RPMI7951 (cell line): ENCODE data around the gene KRTAP2-4. TPM values are rescaled to one million over a fixed set of nuclear protein-coding genes. Genes with fewer than 3 reads are reported as not detected.
"Not testable (repeated sequence)": the region's sequence is repeated elsewhere in the genome, so short reads cannot be mapped to it uniquely, and the experiment has no call there.

Source experiments
- DNase-seq: peaks from one replicate; pipeline ENCODE4 v3.0.0-alpha.2; 2012; ENCODE audit warnings: low read depth
- total RNA-seq: library from RNA; depleted of rRNA; stranded (reverse); fragments of >200 nt; shearing (Covaris generic); gene quantifications from 2 replicates; pipeline ENCODE4 v1.2.3, GENCODE V29; 2014; rRNA removed

Gene KRTAP2-4
- total RNA-seq, 1 experiment from 2014 or later, result not detected

DNA sequence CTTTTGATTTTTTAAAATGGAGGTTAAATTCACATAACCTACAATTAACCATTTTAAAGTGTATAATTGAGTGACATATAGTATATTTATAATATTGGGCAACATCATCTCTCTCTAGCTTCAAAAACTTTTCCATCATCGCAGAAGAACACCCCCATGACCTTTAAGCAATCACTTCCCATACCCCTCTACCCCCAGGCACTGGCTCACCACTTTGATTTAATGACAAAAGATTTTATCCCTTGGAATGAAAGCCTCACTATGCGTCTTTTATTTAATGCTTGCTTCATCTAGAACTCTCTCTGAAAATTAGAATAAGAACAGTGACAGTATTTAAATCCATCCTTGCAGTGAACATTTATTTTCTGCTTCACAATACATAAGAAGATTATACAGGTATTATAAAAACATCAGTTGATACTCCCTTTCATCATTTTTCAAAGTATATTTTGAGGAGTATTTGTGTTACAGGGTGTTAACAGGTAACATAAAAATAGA, 27.8 kb downstream of the KRTAP2-4 start:
- DNase-seq, result no peak

GRCh38 chr17:41034346-41034935, 31.2 kb downstream of the KRTAP2-4 start, which contains the start of gene KRTAP1-3:
KRTAP1-3 (minus strand) TSS chr17:41034874; CDS start chr17:41034821, 53 bp downstream.
- DNase-seq, result not testable (repeated sequence)

DNA sequence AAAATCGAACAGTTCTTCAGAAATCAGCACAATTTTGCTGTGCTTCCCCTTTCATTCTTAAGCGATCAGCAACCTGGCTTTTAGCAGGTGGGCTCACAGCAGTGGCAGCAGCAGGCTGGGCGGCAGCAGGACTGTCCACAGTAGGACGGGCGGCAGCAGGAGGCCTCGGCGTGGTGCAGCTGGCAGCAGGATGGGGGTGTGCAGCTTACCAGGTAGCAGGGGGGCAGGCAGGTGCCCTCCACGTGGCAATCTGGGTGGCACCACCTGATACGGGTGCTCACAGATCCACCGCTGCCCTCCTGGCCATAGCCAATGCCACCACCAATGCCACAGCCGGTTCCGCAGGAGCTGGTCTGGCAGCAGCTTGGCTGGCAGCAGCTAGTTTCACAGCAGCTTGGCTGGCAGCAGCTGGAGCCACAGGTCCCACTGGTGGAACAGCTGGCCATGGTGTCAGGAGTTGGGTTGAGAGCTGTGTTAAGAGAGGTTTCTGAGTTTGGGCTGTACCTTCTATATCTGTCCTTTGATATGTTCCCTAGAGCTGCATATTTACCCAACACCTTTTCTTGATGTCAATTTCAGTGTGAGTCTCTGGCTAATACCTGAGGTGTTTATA, 35.9 kb downstream of the KRTAP2-4 start, which contains the start of gene KRTAP1-4:
TSS of gene KRTAP1-4 (minus strand) at position 563 of the 613 bp plus-strand sequence. CDS start at position 446, 117 bp downstream.
- DNase-seq, result no peak

GRCh38 chr17:41026715-41027471, 38.8 kb downstream of the KRTAP2-4 start, which contains the start of gene KRTAP1-5:
KRTAP1-5 (minus strand) TSS chr17:41027208; CDS start chr17:41027155, 53 bp downstream.
- peak; percentile 79 for DNase-seq

DNA sequence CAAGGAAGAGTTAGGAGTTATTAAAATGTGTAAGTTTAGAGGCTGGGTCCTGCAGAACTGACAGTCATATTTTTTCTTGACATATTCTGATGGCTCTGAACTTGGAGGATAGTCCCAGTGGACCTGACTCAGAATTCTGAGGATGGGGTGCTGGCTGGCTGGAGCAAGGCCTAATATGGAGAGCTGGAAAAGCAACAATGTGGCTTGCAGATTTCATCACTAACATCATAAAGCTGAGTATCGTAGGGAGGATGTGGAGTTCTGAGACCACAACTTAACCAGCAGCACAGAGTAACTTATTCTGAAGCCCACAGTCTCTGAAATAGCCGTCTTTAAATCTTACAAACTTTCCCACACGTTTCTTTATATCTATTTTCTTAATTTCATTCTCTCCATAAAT, 41.0 kb downstream of the KRTAP2-4 start:
- DNase-seq, result no peak

GRCh38 chr17:41020336-41020735, 45.3 kb downstream of the KRTAP2-4 start:
- DNase-seq, result no peak

GRCh38 chr17:41019415-41019814, 46.3 kb downstream of the KRTAP2-4 start:
- DNase-seq, result no peak

- DNase-seq, result no peak
Measured at GRCh38 chr17:41018541-41018940, 47.1 kb downstream of the KRTAP2-4 start.

DNA sequence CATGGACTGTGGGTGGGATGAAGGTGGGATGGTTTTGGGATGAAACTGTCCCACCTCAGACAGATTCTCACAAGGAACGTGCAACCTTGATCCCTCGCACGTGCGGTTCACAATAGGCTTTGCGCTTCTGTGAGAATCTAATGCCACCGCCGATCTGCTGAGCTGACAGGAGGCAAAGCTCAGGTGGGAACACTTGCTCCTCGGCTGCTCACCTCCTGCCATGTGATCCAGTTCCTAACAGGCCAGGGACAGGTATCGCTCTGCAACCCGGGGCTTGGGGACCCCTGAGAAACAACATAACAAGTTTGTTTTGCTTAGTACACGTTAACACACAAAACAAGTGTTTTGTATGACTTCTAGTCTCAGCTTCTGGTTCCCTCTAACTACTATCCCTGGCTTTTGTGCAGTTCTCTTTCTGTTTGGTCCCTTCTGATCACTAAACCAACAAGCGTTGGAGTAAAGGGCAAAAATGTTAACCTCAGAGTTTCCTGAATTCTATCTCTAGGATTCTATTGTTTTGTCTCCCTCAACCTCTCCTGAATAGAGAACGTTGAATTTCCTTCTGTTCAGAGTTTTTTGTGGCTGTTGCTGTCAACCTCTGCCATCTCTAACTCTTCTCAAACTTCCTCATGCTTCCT, 49.0 kb downstream of the KRTAP2-4 start:
- no peak for DNase-seq

DNA sequence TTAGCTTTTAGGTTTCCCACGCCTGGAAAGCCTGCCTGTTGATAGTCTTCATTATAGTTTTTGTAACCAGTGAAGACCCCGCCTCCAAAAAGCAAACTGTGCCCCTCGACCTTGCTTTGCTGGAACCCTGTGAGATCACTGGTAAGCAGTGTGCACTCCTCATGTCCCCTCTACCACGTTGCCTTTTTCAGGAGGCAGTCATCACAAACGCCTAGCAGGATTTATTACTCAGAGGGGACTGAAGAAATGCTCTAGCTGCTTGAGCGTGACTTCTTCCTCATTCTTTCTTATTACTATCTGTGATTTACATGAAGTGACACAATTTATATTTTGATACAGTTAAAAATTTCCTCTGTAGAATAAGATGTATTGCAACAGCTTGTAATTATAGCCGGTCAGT, 50.2 kb downstream of the KRTAP2-4 start:
- no peak for DNase-seq

Other genes with a start within 250 kb of the KRTAP2-4 start
- gene KRT10, start 243.3 kb downstream of the KRTAP2-4 start, total RNA-seq, result 19.7 and 26.7 TPM in 2 replicates
- not detected in 2 replicates for gene KRT12, start 198.7 kb downstream of the KRTAP2-4 start, total RNA-seq
- not detected in 2 replicates for gene KRT20, start 180.6 kb downstream of the KRTAP2-4 start, total RNA-seq
- 0.20 TPM in 1 of 2 replicates, not detected in the other for gene KRT23, start 128.2 kb downstream of the KRTAP2-4 start, total RNA-seq
- gene KRT39, start 98.9 kb downstream of the KRTAP2-4 start, total RNA-seq, result 0.24 TPM in 1 of 2 replicates, not detected in the other
- not detected in 2 replicates for gene KRT40, start 81.6 kb downstream of the KRTAP2-4 start, total RNA-seq
- not detected in 2 replicates for gene KRTAP3-3, start 71.7 kb downstream of the KRTAP2-4 start, total RNA-seq
- not detected in 2 replicates for gene KRTAP3-2, start 66.0 kb downstream of the KRTAP2-4 start, total RNA-seq
- not detected in 2 replicates for gene KRTAP3-1, start 56.8 kb downstream of the KRTAP2-4 start, total RNA-seq
- not detected in 2 replicates for gene KRTAP1-5, start 38.7 kb downstream of the KRTAP2-4 start, total RNA-seq
- gene KRTAP1-4, start 35.7 kb downstream of the KRTAP2-4 start, total RNA-seq, result not detected in 2 replicates
- gene KRTAP1-3, start 31.0 kb downstream of the KRTAP2-4 start, total RNA-seq, result not detected in 2 replicates
- gene KRTAP1-1, start 24.4 kb downstream of the KRTAP2-4 start, total RNA-seq, result not detected in 2 replicates
- 0.48 TPM in 1 of 2 replicates, not detected in the other for gene KRTAP2-1, start 18.6 kb downstream of the KRTAP2-4 start, total RNA-seq
- not detected in 2 replicates for gene KRTAP2-2, start 10.6 kb downstream of the KRTAP2-4 start, total RNA-seq
- gene KRTAP2-3, start 5.8 kb downstream of the KRTAP2-4 start, total RNA-seq, result not detected in 2 replicates
- not detected in 2 replicates for gene KRTAP4-7, start 18.3 kb upstream of the KRTAP2-4 start, total RNA-seq
- gene KRTAP4-8, start 32.3 kb upstream of the KRTAP2-4 start, total RNA-seq, result not detected in 2 replicates
- not detected in 2 replicates for gene KRTAP4-16, start 36.3 kb upstream of the KRTAP2-4 start, total RNA-seq
- not detected in 2 replicates for gene KRTAP4-9, start 39.5 kb upstream of the KRTAP2-4 start, total RNA-seq
- not detected in 2 replicates for gene KRTAP4-11, start 52.5 kb upstream of the KRTAP2-4 start, total RNA-seq
- gene KRTAP4-12, start 58.3 kb upstream of the KRTAP2-4 start, total RNA-seq, result not detected in 2 replicates
- gene KRTAP4-6, start 74.7 kb upstream of the KRTAP2-4 start, total RNA-seq, result not detected in 2 replicates
- gene KRTAP4-5, start 83.9 kb upstream of the KRTAP2-4 start, total RNA-seq, result not detected in 2 replicates
- not detected in 2 replicates for gene KRTAP4-4, start 94.9 kb upstream of the KRTAP2-4 start, total RNA-seq
- gene KRTAP4-3, start 102.3 kb upstream of the KRTAP2-4 start, total RNA-seq, result not detected in 2 replicates
- gene KRTAP4-2, start 112.3 kb upstream of the KRTAP2-4 start, total RNA-seq, result not detected in 2 replicates
- not detected in 2 replicates for gene KRTAP4-1, start 119.0 kb upstream of the KRTAP2-4 start, total RNA-seq
- not detected in 2 replicates for gene KRTAP9-1, start 124.0 kb upstream of the KRTAP2-4 start, total RNA-seq
- not detected in 2 replicates for gene KRTAP9-2, start 160.8 kb upstream of the KRTAP2-4 start, total RNA-seq
- gene KRTAP9-3, start 166.6 kb upstream of the KRTAP2-4 start, total RNA-seq, result not detected in 2 replicates
- not detected in 2 replicates for gene KRTAP9-8, start 172.1 kb upstream of the KRTAP2-4 start, total RNA-seq
- not detected in 2 replicates for gene KRTAP9-4, start 183.8 kb upstream of the KRTAP2-4 start, total RNA-seq
- not detected in 2 replicates for gene KRTAP9-9, start 189.5 kb upstream of the KRTAP2-4 start, total RNA-seq
- gene KRTAP9-6, start 199.5 kb upstream of the KRTAP2-4 start, total RNA-seq, result not detected in 2 replicates
- not detected in 2 replicates for gene KRTAP9-7, start 209.8 kb upstream of the KRTAP2-4 start, total RNA-seq
- not detected in 2 replicates for gene KRTAP29-1, start 237.0 kb upstream of the KRTAP2-4 start, total RNA-seq
- gene KRTAP16-1, start 243.4 kb upstream of the KRTAP2-4 start, total RNA-seq, result not detected in 2 replicates
- gene KRTAP17-1, start 249.8 kb upstream of the KRTAP2-4 start, total RNA-seq, result not detected in 2 replicates